ENCODE measurements around the gene NEK3. TPM values are rescaled to one million over a fixed set of nuclear protein-coding genes. Genes with fewer than 3 reads are reported as not detected.

Gene NEK3
- total and polyA plus RNA-seq, 8 donors: 2.3 to 171 (median 19.6) TPM

- 17 to 24% (median 20%) methylated on average over 6 of the region's 6 CpGs for WGBS, 5 donors
- DNase-seq: no peak
- H3K9me3 ChIP-seq: no peaks in the 10 kb centered on the region
- H3K36me3 ChIP-seq: peaks cover under 1 to 15% (median 12%) of the 10 kb centered on the region in 4 donors
- H3K4me3 ChIP-seq: peak overlapping the region in 1 of 4 donors; percentile 78
- H3K27ac ChIP-seq: peak overlapping the region in 1 of 5 donors; percentile 48
- no peaks in the 10 kb centered on the region for H3K27me3 ChIP-seq
- H3K4me1 ChIP-seq: peaks cover 6 to 26% (median 21%) of the 10 kb centered on the region in 4 donors
- TF ChIP-seq POLR2AphosphoS5 (IDR thresholded peaks at IDR 0.05) (no peak), EP300 (IDR thresholded peaks at IDR 0.05) (no peak), CTCF (IDR thresholded peaks at IDR 0.05) (no peak), POLR2A (IDR thresholded peaks at IDR 0.05) (no peak)
- intact Hi-C loops (cut with DNase I; ENCODE audit: low total_unique reads): loop anchor here (10.0 kb wide), 4 partner anchors 123 to 313 kb away; no protein-coding TSS in a partner anchor
Observed at GRCh38 chr13:52127378-52127777, 32.0 kb downstream of the NEK3 start.

- H3K27me3 ChIP-seq: no peaks in the 10 kb centered on the region
- H3K4me3 ChIP-seq: no peak overlapping the region
- H3K27ac ChIP-seq: no peak overlapping the region
- no peaks in the 10 kb centered on the region for H3K36me3 ChIP-seq
- WGBS, 5 donors: 85 to 96% (median 93%) methylated on average over 3 of the region's 3 CpGs
- TF ChIP-seq POLR2A (IDR thresholded peaks at IDR 0.05) (no peak), POLR2AphosphoS5 (IDR thresholded peaks at IDR 0.05) (no peak), CTCF (IDR thresholded peaks at IDR 0.05) (no peak)
- H3K4me1 ChIP-seq: peaks cover 6 to 26% (median 21%) of the 10 kb centered on the region in 4 donors
- no peak for DNase-seq
- no peaks in the 10 kb centered on the region for H3K9me3 ChIP-seq
- intact Hi-C loops (cut with DNase I; ENCODE audit: low total_unique reads): loop anchor here (10.0 kb wide), 4 partner anchors 121 to 311 kb away; no protein-coding TSS in a partner anchor
Observed at GRCh38 chr13:52125547-52125946, 33.9 kb downstream of the NEK3 start.

GRCh38 chr13:52118595-52118994, 40.8 kb downstream of the NEK3 start:
- Histone ChIP-seq H3K36me3 (no peaks in the 10 kb centered on the region), H3K27ac (no peak overlapping the region), H3K9me3 (no peaks in the 10 kb centered on the region), H3K4me1 (no peaks in the 10 kb centered on the region), H3K4me3 (no peak overlapping the region), H3K27me3 (no peaks in the 10 kb centered on the region)
- intact Hi-C loops (cut with DNase I; ENCODE audit: low total_unique reads): no loop called here
- WGBS, 5 donors: 38 to 67% (median 61%) methylated on average over 3 of the region's 3 CpGs
- no peak for DNase-seq
- TF ChIP-seq EP300 (IDR thresholded peaks at IDR 0.05): no peak
- no peak for TF ChIP-seq POLR2AphosphoS5 (IDR thresholded peaks at IDR 0.05)
- no peak for TF ChIP-seq POLR2A (IDR thresholded peaks at IDR 0.05)
- TF ChIP-seq CTCF (IDR thresholded peaks at IDR 0.05): no peak

GRCh38 chr13:52118095-52118494, 41.3 kb downstream of the NEK3 start:
- DNase-seq: no peak
- TF ChIP-seq POLR2A (IDR thresholded peaks at IDR 0.05) (no peak), POLR2AphosphoS5 (IDR thresholded peaks at IDR 0.05) (no peak), EP300 (IDR thresholded peaks at IDR 0.05) (no peak), CTCF (IDR thresholded peaks at IDR 0.05) (no peak)
- H3K4me3 ChIP-seq: no peak overlapping the region
- 89 to 98% (median 95%) methylated on average over 2 of the region's 2 CpGs for WGBS, 5 donors
- no peaks in the 10 kb centered on the region for H3K36me3 ChIP-seq
- intact Hi-C loops (cut with DNase I; ENCODE audit: low total_unique reads): no loop called here
- H3K27ac ChIP-seq: no peak overlapping the region
- no peaks in the 10 kb centered on the region for H3K9me3 ChIP-seq
- no peaks in the 10 kb centered on the region for H3K4me1 ChIP-seq
- no peaks in the 10 kb centered on the region for H3K27me3 ChIP-seq

All from stomach (tissue), 9 donors.